Activated CD4-positive, alpha-beta T cell treated with anti-CD3 and anti-CD28 coated beads, Interleukin-10, Interleukin-2, amounts not matched to agents 100 ng/mL and 50 ng/mL, durations not matched to agents 16 hours and 8 hours (primary cell): ENCODE measurements around the gene NEDD8.

Experiments used
- DNase-seq: peaks from one replicate; pipeline ENCODE4 v3.0.0-alpha.2; 2020

Gene NEDD8

DNA sequence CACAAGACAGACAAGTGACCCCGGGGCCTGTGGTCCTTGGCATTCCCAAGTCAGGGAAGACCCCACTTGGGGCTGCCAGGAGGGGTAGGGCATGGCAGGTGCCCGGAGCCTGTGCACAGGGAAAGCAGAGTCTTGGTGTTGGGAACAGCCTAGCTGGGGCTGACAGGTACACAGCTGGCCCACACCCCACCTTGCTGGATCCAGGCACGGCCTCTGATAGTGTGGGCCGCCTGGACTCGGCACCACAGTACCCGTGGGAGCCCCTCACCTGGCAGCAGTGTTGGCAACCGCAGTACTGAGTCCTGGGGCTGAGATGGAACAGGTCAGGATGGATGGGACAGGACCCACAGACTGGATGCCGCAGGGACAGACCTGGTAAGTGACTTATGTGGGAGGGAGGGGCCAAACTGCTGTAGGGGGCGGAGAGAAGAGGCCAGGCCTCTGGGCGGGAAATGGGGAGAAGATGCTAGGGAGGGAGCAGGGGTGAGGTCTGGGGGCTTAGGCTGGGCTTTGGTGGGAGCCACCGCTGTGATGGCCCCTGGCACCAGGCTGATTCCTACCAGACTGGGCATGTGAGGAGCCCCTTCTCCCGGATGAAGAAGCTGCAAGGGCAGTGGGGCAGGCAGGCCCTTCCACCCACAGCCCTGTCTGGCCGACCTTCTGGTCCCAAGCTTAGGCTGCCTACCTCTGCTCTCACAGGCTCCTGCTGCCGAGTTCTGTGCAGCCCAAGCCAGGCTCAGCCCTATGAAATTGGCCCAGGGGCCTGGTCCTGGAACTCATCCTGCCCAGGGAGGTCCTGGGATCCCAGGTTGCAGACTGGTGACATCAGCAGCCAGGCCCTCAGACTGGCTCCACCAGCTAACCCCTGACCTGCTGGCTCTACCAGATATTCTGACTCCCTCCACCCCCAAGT, 30.9 kb upstream of the NEDD8 start, which contains the start of gene TGM1:
Gene TGM1, minus strand, starts transcription at position 357 of the 913 bp plus-strand sequence. CDS start 825 bp downstream, outside the sequence.
- no peak for DNase-seq

DNA sequence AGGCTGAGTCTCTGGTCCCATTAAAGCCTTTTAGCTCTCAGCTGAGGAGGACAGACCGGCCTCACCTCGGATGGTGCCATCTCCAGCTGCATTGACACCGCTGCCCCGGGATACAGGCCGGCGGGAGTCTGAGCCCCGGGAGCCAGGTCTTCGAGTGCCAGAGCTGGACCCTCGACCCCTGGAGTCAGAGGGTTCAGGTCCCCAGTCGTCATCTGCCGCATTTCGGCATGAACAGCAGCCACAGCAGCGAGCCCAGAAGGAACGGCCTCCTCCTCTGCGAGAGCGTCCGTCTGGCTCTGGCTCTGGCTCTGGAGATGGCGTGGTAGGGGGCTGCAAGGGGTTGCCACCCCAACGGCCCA, 29.8 kb upstream of the NEDD8 start:
- no peak for DNase-seq

DNA sequence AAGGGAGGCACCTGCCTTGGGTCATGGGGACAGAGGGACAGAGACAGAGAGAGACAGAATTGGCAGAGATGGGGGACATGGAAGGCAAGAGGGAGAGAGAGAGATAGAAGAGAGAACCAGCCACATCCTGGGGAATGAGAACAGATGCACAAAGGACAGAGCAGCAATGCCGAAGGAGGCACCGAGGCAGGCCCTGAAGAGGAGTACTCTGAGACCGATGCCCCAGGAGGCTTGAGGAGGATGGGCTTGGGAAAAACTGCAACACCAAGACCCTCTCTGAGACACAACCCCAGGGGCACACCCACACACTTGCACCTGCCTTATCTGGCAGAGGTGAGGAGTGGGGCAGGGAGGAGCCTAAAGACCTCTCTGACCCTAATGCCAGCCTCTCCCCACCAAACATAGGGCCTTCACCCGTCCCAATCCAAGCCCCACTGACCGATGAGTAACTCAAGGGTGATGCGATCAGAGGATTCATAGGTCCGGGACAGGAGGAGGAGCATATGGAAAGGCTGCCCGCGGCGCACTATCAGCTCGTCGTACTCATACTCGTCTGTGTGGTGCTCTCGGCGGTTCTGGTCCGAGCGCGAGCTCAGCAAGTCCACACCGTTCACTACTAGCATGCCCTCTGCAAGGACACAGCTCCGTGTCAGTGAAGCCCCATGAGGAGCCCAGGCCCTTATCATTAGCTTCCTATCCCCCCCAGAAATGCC, 29.2 kb upstream of the NEDD8 start:
- DNase-seq, result no peak

GRCh38 chr14:24260780-24261157, 28.6 kb upstream of the NEDD8 start:
- no peak for DNase-seq

GRCh38 chr14:24260026-24260779, 28.0 kb upstream of the NEDD8 start:
- DNase-seq, result no peak

DNA sequence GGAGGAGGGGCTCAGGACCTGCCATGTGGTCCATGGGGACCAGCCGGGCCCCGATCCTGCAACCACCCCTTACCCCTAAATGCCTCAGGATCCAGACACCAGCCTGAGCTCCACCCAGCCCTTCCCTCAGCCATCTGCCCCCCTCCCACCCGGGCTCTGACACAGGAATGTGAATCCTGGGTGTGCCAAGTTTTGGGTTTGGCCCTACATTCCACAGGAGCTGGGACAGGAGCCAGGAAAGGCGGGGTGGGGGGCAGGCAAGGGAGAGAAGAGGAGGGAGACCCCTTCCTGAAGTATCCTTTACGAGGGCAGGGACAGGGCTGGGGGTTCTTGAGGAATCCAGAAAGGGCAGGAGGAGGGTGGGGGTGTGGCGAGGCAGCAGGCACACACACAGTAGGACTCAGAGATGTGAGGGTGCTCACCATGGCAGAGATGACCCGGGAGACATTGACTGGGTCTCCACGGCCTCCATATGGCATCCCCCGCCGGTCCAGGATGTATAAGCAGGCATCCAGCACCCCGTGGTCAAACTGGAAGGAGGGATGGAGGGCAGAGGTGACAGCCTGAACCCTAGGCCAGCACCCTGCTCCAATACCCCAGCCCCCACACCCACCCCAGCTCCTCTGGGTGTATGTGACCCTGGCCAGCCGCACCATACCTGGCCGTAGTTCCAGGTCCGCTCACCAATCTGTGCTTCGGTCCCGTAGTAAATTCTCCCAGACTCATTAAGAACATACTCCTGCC, 27.3 kb upstream of the NEDD8 start:
- no peak for DNase-seq

GRCh38 chr14:24258548-24259265, 26.5 kb upstream of the NEDD8 start:
- no peak for DNase-seq

DNA sequence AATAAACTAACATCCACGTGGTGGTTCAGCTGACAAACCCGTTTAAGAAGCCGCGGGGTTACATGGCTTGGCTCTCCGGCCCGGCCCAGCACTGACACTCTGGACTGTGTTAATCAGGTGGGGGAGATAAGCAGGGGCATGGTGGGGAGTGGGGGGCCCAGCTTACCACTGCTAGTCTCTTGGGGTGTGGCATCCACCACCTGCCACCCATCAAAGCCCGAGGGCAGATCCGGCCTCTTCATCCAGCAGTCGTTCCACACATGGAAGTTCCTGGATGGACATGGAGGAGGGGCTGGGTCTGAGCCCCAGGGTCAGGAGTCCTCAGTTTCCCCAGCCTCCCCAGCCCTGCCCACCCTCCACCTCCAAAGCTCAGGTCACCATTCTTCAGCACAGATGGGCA, 26.0 kb upstream of the NEDD8 start:
- DNase-seq, result no peak

DNA sequence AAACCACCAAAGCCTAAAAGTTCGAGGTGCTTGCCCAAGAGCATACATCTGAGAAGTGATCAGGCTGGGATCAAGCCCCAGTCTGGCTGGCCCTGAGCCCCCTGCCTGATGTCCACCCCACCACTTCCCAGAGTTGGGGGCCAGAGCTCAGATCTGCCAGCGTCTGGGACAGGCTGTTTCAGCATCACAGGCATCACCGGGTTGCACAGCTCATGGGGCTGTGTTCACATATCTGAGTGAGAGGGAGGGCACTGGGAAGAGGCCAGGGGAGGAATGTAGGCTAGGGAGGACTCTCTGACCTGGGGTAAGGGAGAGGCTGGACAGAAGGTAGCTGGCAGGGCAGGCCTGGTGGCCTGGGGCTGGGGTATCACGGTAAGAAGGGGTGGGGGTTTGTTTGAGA, 24.8 kb upstream of the NEDD8 start:
- DNase-seq, result no peak

DNA sequence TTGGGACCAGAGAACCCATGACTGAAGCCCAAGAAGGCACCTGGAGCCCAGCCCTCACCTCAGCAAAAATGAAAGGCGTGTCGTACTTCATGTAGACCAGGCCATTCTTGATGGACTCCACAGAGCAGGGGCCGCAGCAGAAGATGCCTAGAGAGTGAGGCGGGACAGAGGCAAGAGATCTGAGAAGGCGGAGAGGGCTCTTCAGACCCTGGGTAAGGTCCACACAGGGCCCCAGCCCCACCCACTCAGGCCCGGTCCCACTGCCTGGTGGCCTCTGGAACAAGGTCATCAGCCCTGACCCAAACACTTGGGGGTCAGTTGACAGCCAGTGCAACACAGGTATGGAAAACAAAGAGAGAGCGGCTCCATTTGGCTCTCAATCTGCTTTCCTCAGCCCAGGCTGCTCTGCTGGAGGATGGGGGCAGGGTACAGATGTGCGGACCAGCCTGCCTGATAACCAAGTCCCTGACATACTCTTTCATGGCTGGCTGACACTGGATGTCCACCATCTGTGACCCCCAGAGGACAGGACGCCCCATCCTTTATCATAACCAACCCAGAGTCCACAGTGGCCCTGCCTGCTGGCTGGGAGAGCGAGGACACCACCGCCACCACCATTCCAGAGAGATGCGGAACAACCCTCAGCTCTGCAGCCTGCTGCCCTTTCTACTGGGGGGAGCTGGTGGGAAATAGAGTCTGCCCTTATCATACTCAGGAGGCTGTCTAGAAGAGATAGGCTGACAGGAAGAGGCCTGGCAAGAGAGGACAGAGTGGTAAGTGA, 24.0 kb upstream of the NEDD8 start:
- no peak for DNase-seq

DNA sequence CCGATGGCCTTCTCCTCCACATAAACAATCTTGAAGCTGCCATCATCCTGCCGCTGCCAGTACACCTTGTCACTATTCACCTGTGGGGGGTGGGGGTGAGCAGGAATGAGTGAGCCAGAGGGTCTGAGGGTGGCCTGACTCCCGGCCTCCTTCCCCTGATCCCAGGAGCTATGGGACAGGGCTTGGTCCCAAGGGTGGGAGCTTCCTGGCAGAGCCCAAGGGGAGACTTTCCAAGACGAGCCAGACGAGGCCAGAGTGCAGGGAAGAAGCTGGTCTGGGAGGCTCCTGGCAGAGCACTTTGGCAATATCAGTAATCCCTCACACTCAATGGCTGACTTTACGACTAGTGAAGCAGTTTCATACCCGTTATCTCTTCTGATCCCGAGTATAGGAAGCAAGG, 23.3 kb upstream of the NEDD8 start:
- no peak for DNase-seq

DNA sequence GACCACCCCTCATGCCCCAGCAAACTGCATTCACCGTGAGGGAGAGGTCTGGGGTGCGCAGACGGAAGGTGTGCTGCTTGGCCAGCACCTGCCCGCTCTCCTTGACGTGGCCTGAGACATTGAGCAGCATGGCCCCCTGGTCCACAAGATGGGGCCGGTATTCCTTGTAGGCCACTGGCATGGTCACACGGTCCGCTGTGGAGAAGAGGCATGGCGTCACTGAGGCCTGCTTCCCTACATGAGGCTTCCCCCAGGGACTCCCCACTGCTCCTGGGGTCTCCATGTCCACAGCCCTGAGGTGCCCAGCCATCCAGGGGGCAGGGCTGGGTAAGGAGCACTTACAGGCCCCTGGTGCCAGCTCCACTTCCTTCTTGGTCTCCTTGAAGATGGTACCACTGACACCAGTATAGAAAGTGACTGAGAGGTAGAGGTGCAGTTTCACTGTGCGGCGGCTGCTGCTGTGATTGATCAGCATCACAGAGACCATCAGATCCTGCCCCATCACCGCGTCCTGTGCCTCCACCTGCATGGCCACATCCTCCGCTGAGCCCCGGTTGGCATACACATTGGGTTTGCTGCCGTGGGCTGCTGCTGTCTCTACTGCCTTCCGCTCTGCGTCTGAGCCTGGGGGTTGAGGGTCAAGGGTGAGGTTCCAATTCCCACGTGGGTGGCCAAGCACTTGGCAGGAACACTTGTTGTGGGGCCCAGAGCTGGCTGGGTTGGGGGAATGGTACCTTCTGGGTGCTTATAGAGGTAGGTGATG, 22.6 kb upstream of the NEDD8 start:
- DNase-seq, result no peak

- no peak for DNase-seq
Observed at GRCh38 chr14:24253936-24254335, 21.8 kb upstream of the NEDD8 start.

- DNase-seq, result no peak
Observed at GRCh38 chr14:24252289-24253124, 20.3 kb upstream of the NEDD8 start.

DNA sequence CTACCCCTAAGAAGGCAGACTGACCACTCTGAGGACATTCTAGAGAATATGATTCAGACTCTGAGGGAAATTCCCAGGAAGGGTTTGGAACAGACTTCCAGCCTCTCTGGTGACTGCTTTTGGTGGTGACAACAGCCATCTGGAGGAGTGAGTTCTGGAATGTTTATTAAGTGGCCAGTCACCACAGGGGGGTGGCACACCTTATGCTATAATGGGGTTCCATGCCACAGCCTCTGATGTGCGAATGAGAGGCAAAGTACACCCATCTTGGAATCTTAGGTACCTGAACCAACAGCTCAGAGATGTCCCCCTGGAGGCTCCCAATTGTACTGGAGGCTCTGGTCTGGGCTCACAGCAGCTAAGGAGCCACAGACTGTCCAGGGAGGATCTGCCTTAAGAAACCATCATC, 19.7 kb upstream of the NEDD8 start:
- DNase-seq, result no peak

DNA sequence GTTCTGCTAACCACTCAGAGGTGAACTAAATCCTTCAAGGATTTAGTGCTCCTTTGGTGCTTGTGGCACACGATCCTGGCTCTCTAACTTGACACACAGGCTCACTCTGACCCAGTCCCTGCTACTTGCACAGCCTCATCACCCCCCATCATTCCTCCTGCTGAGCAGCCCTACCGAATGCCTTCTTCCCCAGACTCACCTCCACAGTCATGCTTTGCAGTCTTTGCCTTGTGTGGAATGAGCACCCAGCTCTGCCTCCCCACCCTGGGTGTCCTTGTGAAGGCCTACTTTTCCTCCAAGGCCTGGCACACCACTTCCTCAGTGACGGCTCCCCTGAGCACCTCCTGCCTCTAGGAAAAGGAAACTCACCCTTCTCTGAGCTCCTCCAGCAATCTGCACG, 18.2 kb upstream of the NEDD8 start:
- DNase-seq, result no peak

GRCh38 chr14:24249230-24250021, 17.3 kb upstream of the NEDD8 start:
- DNase-seq, result no peak

DNA sequence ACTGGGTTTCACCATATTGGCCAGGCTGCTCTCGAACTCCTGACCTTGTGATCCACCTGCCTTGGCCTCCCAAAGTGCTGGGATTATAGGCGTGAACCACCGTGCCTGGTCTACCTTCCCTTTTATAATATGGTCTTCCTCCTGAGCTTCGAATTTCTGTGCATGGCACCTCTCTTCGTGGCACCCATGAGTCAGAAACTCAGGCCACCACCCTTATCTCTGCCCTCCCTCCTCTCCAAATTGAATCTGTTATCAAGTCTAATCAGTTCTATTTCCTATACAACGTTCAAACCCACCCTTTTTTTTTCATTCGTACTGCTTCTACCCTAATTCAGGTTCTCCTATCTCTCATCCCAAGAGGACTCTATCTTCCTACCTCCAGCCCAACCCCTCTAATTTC, 15.3 kb upstream of the NEDD8 start:
- peak; percentile 33 for DNase-seq

DNA sequence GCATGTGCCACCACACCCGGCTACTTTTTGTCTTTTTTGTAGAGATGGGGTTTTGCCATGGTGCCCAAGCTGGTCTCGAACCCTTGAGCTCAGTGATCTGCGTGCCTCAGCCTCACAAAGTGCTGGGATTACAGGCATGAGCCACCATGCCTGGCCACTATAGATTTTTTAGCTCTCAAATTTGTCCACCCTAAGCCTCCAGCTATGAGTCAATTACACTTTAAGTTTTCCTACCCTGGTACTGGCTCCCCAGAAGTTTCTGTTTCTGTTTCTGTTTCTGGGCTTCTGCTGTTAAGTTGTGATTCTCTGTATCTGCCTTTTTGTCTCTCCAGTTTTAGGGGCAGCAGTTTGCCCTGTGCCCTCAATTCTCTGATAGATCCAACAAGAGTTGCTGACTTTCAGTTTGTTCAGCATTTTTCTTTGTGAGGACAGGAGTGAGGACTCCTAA, 14.6 kb upstream of the NEDD8 start:
- peak; percentile 86 for DNase-seq
